H1 (cell line): ENCODE results near the gene B4GALT5. TPM values are rescaled to one million over a fixed set of nuclear protein-coding genes. Genes with fewer than 3 reads are reported as not detected.

Experiments
- CTCF ChIA-PET: fragments of 300-600 bp; sonication (Branson Sonifier 250); formaldehyde crosslinking; loops from one replicate; lab custom pipeline; 2021; ENCODE audit not compliant: partially characterized antibody; lab: Charles Lee
- POLR2A ChIA-PET: fragments of 300-600 bp; sonication (Branson Sonifier 250); formaldehyde crosslinking; loops from one replicate; lab custom pipeline; 2021; ENCODE audit warnings: inconsistent platforms; ENCODE audit not compliant: partially characterized antibody; lab: Charles Lee
- DNase-seq, 2 experiments: peaks; one replicate each; pipeline versions ENCODE4 v3.0.0 to v3.0.0-alpha.2; 2010 to 2022; ENCODE audit warnings: low spot score in 2 of 2, low read depth in 1 of 2, mixed read lengths in 1 of 2
- FAIRE-seq: peaks from 2 replicates; lab custom pipeline; 2011; peaks lifted over from hg19 to GRCh38; lab: Jason Lieb, UNC
- H2AFZ ChIP-seq: 2 replicates; pipeline ENCODE4 v1.8.1; 2012; ENCODE audit warnings: low read length, inconsistent platforms
- H2AK5ac ChIP-seq: 2 replicates; pipeline ENCODE4 v1.6.1; 2013; ENCODE audit warnings: low read depth, low read length
- H2BK120ac ChIP-seq: replicated peaks from 2 replicates; pipeline ENCODE3; 2013; ENCODE audit warnings: low read depth, low read length, inconsistent platforms
- H2BK12ac ChIP-seq: 2 replicates; pipeline ENCODE4 v1.6.1; 2013; ENCODE audit warnings: low read depth, low read length
- H2BK15ac ChIP-seq: 2 replicates; pipeline ENCODE4 v1.6.1; 2013; ENCODE audit warnings: low read length
- H2BK20ac ChIP-seq: 2 replicates; pipeline ENCODE4 v1.6.1; 2013; ENCODE audit warnings: low read length
- H2BK5ac ChIP-seq: 2 replicates; pipeline ENCODE4 v1.6.1; 2013; ENCODE audit warnings: low read depth, low read length
- H3K14ac ChIP-seq: 2 replicates; pipeline ENCODE4 v1.6.1; 2013; ENCODE audit warnings: inconsistent platforms; ENCODE audit not compliant: insufficient read length
- H3K18ac ChIP-seq: 2 replicates; pipeline ENCODE4 v1.6.1; 2013; ENCODE audit warnings: low read length; ENCODE audit errors: extremely low read depth
- H3K23ac ChIP-seq: 2 replicates; pipeline ENCODE4 v1.6.1; 2013; ENCODE audit warnings: inconsistent platforms; ENCODE audit not compliant: insufficient read length
- H3K23me2 ChIP-seq: 2 replicates; pipeline ENCODE4 v1.6.1; 2013; ENCODE audit warnings: low read depth, low read length
- H3K27ac ChIP-seq: 2 replicates; pipeline ENCODE4 v1.6.1; 2011; ENCODE audit warnings: low read depth, low read length, inconsistent platforms
- H3K27me3 ChIP-seq, 4 experiments: replicated peaks in 1 of 4; 1 replicate in 1 of 4; 2 replicates in 3 of 4; pipeline versions ENCODE4 v1.6.1 to v1.8.1; 2011 to 2013; ENCODE audit warnings: low read length in 3 of 4, mild to moderate bottlenecking in 3 of 4, inconsistent platforms in 2 of 4, mixed read lengths in 2 of 4, moderate library complexity in 1 of 4; ENCODE audit not compliant: control insufficient read depth in 3 of 4, insufficient read depth in 3 of 4; ENCODE audit errors: extremely low read depth in 1 of 4
- H3K36me3 ChIP-seq, 4 experiments: 2 replicates each; pipeline versions ENCODE4 v1.6.1 to v1.8.1; 2011 to 2013; ENCODE audit warnings: mild to moderate bottlenecking in 4 of 4, low read length in 3 of 4, moderate library complexity in 2 of 4, control low read depth in 1 of 4, inconsistent platforms in 1 of 4; ENCODE audit not compliant: insufficient read depth in 4 of 4, control insufficient read depth in 2 of 4
- H3K4ac ChIP-seq: replicated peaks from 2 replicates; pipeline ENCODE3; 2013; ENCODE audit warnings: low read length, low read depth, mixed read lengths, inconsistent platforms; ENCODE audit not compliant: insufficient read length
- H3K4me1 ChIP-seq, 4 experiments: replicated peaks in 1 of 4; 1 replicate in 1 of 4; 2 replicates in 3 of 4; pipeline versions ENCODE4 v1.6.1 to v1.8.1; 2011 to 2013; ENCODE audit warnings: low read length in 3 of 4, inconsistent platforms in 2 of 4, mixed read lengths in 1 of 4; ENCODE audit not compliant: insufficient read depth in 4 of 4, control insufficient read depth in 3 of 4
- H3K4me2 ChIP-seq, 2 experiments: 2 replicates each; pipeline versions ENCODE4 v1.6.1 to v1.8.1; 2011 to 2013; ENCODE audit warnings: low read depth in 2 of 2, low read length in 2 of 2, control low read depth in 1 of 2, inconsistent platforms in 1 of 2, mild to moderate bottlenecking in 1 of 2; ENCODE audit not compliant: insufficient read depth in 1 of 2
- H3K4me3 ChIP-seq, 4 experiments: fragments of 200-600, 300-600 bp in 1 of 4; sonication (generic), shearing (Covaris generic), sonication (Bioruptor Twin) in 1 of 4; 2 replicates each; pipeline versions ENCODE4 v1.5.1 to v1.8.1; 2011 to 2016; ENCODE audit warnings: low read length in 4 of 4, low read depth in 3 of 4, control low read depth in 2 of 4, inconsistent platforms in 2 of 4, mild to moderate bottlenecking in 2 of 4, mixed read lengths in 1 of 4, moderate library complexity in 1 of 4; ENCODE audit not compliant: insufficient read depth in 2 of 4; ENCODE audit errors: extremely low read depth in 1 of 4
- H3K56ac ChIP-seq: replicated peaks from 2 replicates; pipeline ENCODE3; 2013; ENCODE audit warnings: low read depth, mild to moderate bottlenecking, mixed read lengths, low read length, inconsistent platforms; ENCODE audit not compliant: insufficient read length
- H3K79me1 ChIP-seq: 2 replicates; pipeline ENCODE4 v1.6.1; 2013; ENCODE audit warnings: low read depth, low read length, control low read depth
- H3K79me2 ChIP-seq, 2 experiments: 2 replicates each; pipeline versions ENCODE4 v1.6.1 to v1.8.1; 2012 to 2013; ENCODE audit warnings: low read length in 2 of 2, mild to moderate bottlenecking in 2 of 2, inconsistent platforms in 1 of 2; ENCODE audit not compliant: insufficient read depth in 2 of 2, control insufficient read depth in 1 of 2
- H3K9ac ChIP-seq, 4 experiments: replicated peaks in 1 of 4; 1 replicate in 1 of 4; 2 replicates in 3 of 4; pipeline versions ENCODE4 v1.6.1 to v1.8.1; 2011 to 2013; ENCODE audit warnings: low read depth in 3 of 4, low read length in 3 of 4, control low read depth in 2 of 4, mild to moderate bottlenecking in 2 of 4, moderate library complexity in 2 of 4, inconsistent platforms in 1 of 4; ENCODE audit errors: extremely low read depth in 1 of 4
- H3K9me3 ChIP-seq, 2 experiments: 2 replicates each; pipeline versions ENCODE4 v1.6.1 to v1.8.1; 2012 to 2013; ENCODE audit warnings: mild to moderate bottlenecking in 2 of 2, moderate library complexity in 2 of 2, control low read depth in 1 of 2, inconsistent platforms in 1 of 2, low read depth in 1 of 2, low read length in 1 of 2, mixed read lengths in 1 of 2; ENCODE audit not compliant: insufficient read depth in 2 of 2
- H4K20me1 ChIP-seq, 2 experiments: replicated peaks in 1 of 2; 2 replicates each; pipeline versions ENCODE3 to v1.8.1; 2011 to 2013; ENCODE audit warnings: inconsistent platforms in 2 of 2, low read length in 2 of 2, mild to moderate bottlenecking in 1 of 2; ENCODE audit not compliant: insufficient read depth in 2 of 2, control insufficient read depth in 1 of 2
- H4K5ac ChIP-seq: 2 replicates; pipeline ENCODE4 v1.6.1; 2013; ENCODE audit warnings: low read length, low read depth, mixed read lengths, inconsistent platforms; ENCODE audit not compliant: insufficient read length
- H4K8ac ChIP-seq: 2 replicates; pipeline ENCODE4 v1.8.0; 2013; ENCODE audit warnings: mild to moderate bottlenecking, moderate library complexity, low read length, inconsistent platforms; ENCODE audit not compliant: insufficient read depth; ENCODE audit errors: extremely low read depth
- H4K91ac ChIP-seq: replicated peaks from 2 replicates; pipeline ENCODE3; 2013; ENCODE audit warnings: low read length, mixed read lengths, inconsistent platforms; ENCODE audit not compliant: insufficient read length
- ASH2L ChIP-seq: fragments of 200-600, 300-600 bp; sonication (generic); IDR thresholded peaks from one replicate; pipeline ENCODE4 v1.7.1; 2017; ENCODE audit warnings: low read length
- BACH1 ChIP-seq: IDR thresholded peaks from 2 replicates; pipeline ENCODE4 v1.6.1; 2012; ENCODE audit warnings: low read length, improper control_type of control experiment
- CEBPB ChIP-seq: IDR thresholded peaks from 2 replicates; pipeline ENCODE4 v1.6.1; 2012; ENCODE audit warnings: low read depth, low read length
- CHD1 ChIP-seq: IDR thresholded peaks from 2 replicates; pipeline ENCODE4 v1.6.1; 2012; ENCODE audit warnings: low read depth, low read length, improper control_type of control experiment
- CTBP2 ChIP-seq: IDR thresholded peaks from 2 replicates; pipeline ENCODE4 v1.7.0; 2011; ENCODE audit warnings: borderline replicate concordance, mild to moderate bottlenecking, moderate library complexity, mixed read lengths, low read length; ENCODE audit not compliant: insufficient read depth, insufficient read length
- CTCF ChIP-seq, 3 experiments: IDR thresholded peaks; 1 replicate in 2 of 3; 2 replicates in 1 of 3; pipeline versions ENCODE4 v1.5.1 to v1.6.1; 2011; ENCODE audit warnings: low read length in 3 of 3, mild to moderate bottlenecking in 3 of 3, inconsistent platforms in 2 of 3, low read depth in 1 of 3, moderate library complexity in 1 of 3; ENCODE audit not compliant: insufficient read depth in 1 of 3; ENCODE audit errors: control extremely low read depth in 1 of 3
- E2F6 ChIP-seq: IDR thresholded peaks from 2 replicates; pipeline ENCODE4 v1.6.1; 2012; ENCODE audit warnings: inconsistent platforms
- JUND ChIP-seq: IDR thresholded peaks from 2 replicates; pipeline ENCODE4 v1.6.1; 2011; ENCODE audit warnings: mild to moderate bottlenecking, improper control_type of control experiment, low read length
- KDM5A ChIP-seq: fragments of 200-600 bp; IDR thresholded peaks from 2 replicates; pipeline ENCODE4 v1.7.1; 2012; ENCODE audit warnings: mild to moderate bottlenecking, low read length, inconsistent platforms, mixed read lengths
- NRF1 ChIP-seq: IDR thresholded peaks from 2 replicates; pipeline ENCODE4 v1.6.1; 2011; ENCODE audit warnings: mild to moderate bottlenecking, low read depth, low read length, improper control_type of control experiment
- SRF ChIP-seq: IDR thresholded peaks from 2 replicates; pipeline ENCODE4 v1.6.1; 2011; ENCODE audit warnings: mild to moderate bottlenecking, low read depth, low read length, moderate library complexity
- TBP ChIP-seq: IDR thresholded peaks from 2 replicates; pipeline ENCODE4 v1.6.1; 2011; ENCODE audit warnings: low read depth, low read length, improper control_type of control experiment
- YY1 ChIP-seq: IDR thresholded peaks from 2 replicates; pipeline ENCODE4 v1.6.1; 2011; ENCODE audit warnings: low read depth, mild to moderate bottlenecking, low read length
- WGBS, 2 experiments: shearing (Covaris generic) in 1 of 2; methylation state at CpG; one replicate each; pipeline versions ENCODE4 v1.1.6 to v1.1.7; 2013 to 2015; ENCODE audit warnings: low lambda C conversion rate in 2 of 2, mixed read lengths in 2 of 2, inconsistent platforms in 1 of 2, low coverage in 1 of 2, missing lambda C conversion rate in 1 of 2; ENCODE audit not compliant: insufficient replicate concordance in 2 of 2, insufficient coverage in 1 of 2, insufficient read length in 1 of 2; ENCODE audit errors: extremely low coverage in 1 of 2, missing lambda C conversion rate in 1 of 2; 5-methylcytosine and 5-hydroxymethylcytosine counted together
- polyA plus RNA-seq, 7 experiments: library from polyadenylated mRNA; depleted of rRNA in 3 of 7; stranded (reverse) in 5 of 7; unstranded in 2 of 7; fragments of >200 nt in 5 of 7; fragments of 200-250 nt in 2 of 7; gene quantifications; 1 replicate in 5 of 7; 2 replicates in 1 of 7; 4 replicates in 1 of 7; pipeline versions ENCODE4 v1.2.1 to v1.2.3, GENCODE V29; 2011 to 2013; ENCODE audit warnings: missing spikeins in 2 of 7, mixed read lengths in 2 of 7
- total RNA-seq: library from RNA; stranded (reverse); fragmentation: NEBNext Ultra II Directional; extraction: Animal tissue kit (Norgen Biotek cat#: 25700); gene quantifications from 2 replicates; pipeline ENCODE4 v1.2.1, GENCODE V29; 2021

B4GALT5 gene
- total and polyA plus RNA-seq, 2 of the 8 experiments (the other 6 are each of a cell fraction or from before 2014, with no cell fraction given), result 46.5 to 75.4 TPM

- Histone ChIP-seq H4K5ac (no peak overlapping the region), H2BK15ac (no peak overlapping the region), H3K4ac (no peak overlapping the region), H3K79me1 (no peaks in the 10 kb centered on the region), H4K20me1 (no peaks in the 10 kb centered on the region), H2BK12ac (no peak overlapping the region), H3K27ac (no peak overlapping the region), H3K79me2 (no peaks in the 10 kb centered on the region), H3K4me3 (no peak overlapping the region), H3K4me2 (no peak overlapping the region), H3K9ac (no peak overlapping the region), H2AK5ac (no peak overlapping the region), H2BK20ac (no peak overlapping the region), H2BK120ac (no peak overlapping the region), H4K8ac (no peak overlapping the region), H2BK5ac (no peak overlapping the region), H3K36me3 (no peaks in the 10 kb centered on the region), H3K56ac (no peak overlapping the region), H2AFZ (no peak overlapping the region), H3K27me3 (no peaks in the 10 kb centered on the region; a peak in 1 of 7 replicates), H3K4me1 (no peaks in the 10 kb centered on the region), H3K14ac (no peak overlapping the region), H3K9me3 (no peaks in the 10 kb centered on the region), H3K18ac (no peak overlapping the region), H4K91ac (no peak overlapping the region), H3K23ac (no peak overlapping the region), H3K23me2 (no peaks in the 10 kb centered on the region)
- FAIRE-seq (no peak), DNase-seq (no peak)
- POLR2A ChIA-PET, result interaction anchor here (0.8 to 1.0 kb wide), 2 partner anchors 12 to 27 kb away, joined by 3 to 4 read pairs; no protein-coding TSS in a partner anchor
- WGBS, 2 experiments, result 87% methylated on average over 3 of the region's 3 CpGs; no CpG with 5 or more reads in 1 of the 2 experiments
- CTCF ChIA-PET, result interaction anchor here (1.7 to 1.8 kb wide), 2 partner anchors 10 to 98 kb away, joined by 4 to 6 read pairs; no protein-coding TSS in a partner anchor
- no peak for TF ChIP-seq CTCF (IDR thresholded peaks at IDR 0.05; ENCODE audit: control extremely low read depth in 1 of 3, insufficient read depth in 1 of 3, low read depth in 1 of 3, low read length in 3 of 3)
- no peak for TF ChIP-seq SRF
- TF ChIP-seq CHD1, result no peak
- no peak for TF ChIP-seq BACH1
- no peak for TF ChIP-seq NRF1
- TF ChIP-seq TBP, result no peak
- TF ChIP-seq YY1, result no peak
- no peak for TF ChIP-seq CEBPB
- TF ChIP-seq JUND, result no peak
- no peak for TF ChIP-seq E2F6
- no peak for TF ChIP-seq KDM5A
- no peak for TF ChIP-seq CTBP2
- TF ChIP-seq ASH2L, result no peak
These were observed 34.8 kb upstream of the B4GALT5 start for GRCh38 chr20:49748525-49748838.
